IPS DF 4.7 (cell line): Measurements from ENCODE around the gene LCN12.

Experiments used
- DNase-seq: peaks from one replicate; pipeline ENCODE4 v3.0.0-alpha.2; 2013; ENCODE audit warnings: low spot score; ENCODE audit errors: extremely low read depth

Gene LCN12

DNA sequence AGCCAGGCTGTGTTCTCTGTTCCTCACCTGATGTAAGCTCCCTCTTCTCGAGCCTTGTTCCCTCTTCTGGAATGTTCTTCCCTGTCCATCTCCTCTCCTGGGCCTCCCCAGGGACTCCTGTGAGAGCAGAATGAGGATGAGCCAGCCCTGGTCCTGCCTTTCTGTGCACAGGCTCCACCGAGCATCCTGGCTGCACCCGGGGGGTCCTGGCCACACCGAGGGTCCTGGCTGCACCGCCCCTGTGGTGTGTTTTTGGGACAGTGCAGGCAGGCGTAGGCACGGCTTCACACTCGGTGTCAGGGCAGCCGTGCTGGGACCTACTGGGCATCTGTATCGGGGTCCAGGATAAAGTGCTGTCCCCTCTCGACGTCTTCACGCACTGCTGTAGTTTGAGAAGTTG lies 25.3 kb upstream of the LCN12 start:
- DNase-seq: no peak

DNA sequence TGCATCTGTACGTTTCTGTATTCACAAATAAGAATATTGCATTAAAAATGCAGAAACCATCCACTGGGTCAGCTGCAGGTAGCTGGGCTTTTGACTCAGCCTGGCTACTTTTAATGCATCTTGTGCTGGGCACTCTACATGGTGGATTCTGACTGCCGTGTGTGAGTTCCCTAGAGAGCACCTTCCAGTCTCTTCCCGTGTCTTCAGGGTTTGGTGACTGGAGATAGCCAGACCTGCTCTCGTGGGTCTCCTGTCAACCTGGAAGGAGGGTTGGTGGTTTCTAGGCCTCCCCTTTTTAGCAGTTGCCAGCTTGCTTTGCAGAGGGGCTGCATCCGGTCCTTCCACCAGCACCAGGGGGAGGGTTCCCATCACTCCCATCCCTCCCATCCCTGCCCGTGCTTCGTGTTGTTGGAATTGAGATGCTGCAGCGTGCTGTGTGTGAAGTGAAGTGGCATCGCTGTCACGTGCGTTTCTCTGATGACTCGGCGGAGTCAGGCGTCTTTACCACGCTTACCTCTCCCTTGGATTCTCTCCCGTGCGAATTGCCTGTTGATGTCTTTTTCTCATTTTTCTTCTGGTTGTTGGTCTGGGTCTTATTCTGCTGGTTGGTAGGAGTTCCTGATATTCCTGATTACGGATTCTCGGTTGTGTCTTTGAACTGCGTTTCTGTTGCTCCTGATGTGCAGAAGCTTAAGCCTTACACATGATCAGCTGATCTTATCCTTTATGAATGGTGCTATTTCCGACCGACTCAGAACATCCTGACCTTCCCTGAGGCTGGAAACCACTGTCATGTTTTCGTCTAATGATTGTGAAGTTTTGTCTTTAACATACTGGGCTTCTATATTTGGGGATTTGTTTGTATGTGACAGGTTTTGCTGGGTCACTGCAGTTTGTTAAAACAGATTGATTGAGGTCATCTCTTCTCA lies 24.5 kb upstream of the LCN12 start:
- DNase-seq: no peak

DNA sequence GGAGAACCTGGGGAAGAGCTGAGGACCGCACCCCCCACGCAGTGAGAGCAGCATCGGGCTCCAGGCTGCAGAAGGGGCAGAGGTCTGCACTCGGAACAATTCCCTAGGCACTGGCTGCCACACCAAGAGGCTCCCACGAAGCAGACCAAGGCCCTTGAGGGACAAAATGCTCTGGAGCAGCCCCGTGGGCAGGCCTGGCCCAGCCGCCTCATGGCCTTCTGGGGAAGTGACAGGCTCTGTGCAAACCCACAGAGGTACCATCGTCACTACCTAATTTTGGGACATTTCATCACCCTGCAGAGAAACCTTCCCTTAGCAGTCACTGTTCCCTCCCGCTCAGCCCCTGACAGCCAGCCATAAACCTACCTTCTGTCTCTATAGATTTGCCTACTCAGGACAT lies 23.5 kb upstream of the LCN12 start:
- DNase-seq: no peak

DNA sequence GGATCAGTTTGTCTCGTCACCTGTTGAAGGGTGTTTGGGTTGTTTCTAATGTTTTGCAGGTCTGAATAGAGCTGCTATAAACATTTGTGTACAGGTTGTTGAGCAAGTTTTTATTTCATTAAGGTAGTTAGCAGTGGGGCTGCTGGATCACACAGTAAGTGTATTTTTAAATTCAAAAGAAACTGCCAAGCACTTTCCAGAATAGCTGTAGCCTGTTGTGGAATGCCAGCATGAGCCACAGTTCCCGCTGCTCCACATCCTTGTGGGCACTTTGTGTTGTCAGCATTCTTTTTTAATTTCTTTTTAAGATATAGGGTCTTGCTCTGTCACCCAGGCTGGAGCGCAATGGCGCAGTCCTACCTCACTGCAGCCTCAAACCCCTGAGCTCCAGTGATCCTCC lies 22.1 kb upstream of the LCN12 start:
- DNase-seq: no peak

DNA sequence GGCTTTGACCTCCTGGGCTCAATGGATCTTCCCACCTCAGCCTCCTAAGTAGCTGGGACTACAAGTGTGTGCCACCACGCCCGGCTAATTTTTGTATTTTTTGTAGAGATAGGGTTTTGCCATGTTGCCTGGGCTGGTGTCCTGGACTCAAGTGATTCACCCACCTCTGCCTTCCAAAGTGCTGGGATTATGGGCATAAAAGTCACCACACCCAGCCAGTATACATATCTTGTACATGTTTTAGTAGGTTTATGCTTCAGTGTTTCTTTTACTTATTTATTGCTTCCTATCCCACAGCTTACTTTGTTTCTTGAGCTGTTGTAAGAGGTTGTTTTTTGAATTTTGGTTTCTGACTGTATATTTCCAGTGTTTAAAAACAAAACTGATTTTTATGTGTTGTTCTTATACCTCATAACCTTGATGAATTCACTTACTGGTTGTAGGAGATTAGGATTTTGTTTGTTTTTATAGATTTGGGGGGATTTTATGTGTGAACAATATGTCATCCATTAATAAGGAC lies 20.4 kb upstream of the LCN12 start:
- no peak for DNase-seq

DNA sequence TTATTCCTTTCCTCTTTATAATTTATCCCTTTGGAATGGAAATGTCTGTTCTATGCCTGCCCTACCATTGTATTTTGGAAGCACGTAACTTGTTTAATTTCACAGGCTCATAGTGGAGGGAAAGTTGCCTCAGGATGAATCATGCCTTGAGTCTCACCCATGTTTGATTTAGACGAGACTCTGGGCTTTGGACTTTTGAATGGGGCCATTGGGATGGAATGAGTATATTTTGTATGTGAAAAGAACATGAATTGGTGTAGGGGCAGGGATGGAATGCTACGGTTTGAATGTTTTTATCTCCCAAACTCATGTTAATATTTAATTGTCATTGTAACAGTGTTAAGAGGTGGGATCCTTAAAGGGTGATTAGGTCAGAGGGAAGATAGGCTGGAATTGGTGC lies 17.8 kb upstream of the LCN12 start:
- no peak for DNase-seq

DNA sequence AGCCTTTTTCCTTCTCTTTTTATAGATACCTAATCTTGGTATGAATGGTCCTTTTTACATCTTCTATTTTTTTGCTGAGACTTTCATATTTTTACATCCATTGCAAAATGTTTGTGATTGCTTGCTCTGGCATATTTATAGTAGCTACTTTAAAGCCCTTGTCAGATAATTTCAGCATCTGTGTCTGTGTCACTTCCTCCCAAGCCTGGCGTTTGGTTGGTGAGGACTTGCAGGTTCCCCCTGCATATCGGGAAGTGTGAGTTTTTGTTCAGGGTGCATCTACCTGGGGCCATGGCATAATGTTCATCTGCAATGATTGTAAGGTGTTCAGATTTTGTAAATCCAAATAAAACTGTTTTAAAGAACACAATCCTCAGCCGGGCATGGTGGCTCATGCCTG lies 16.4 kb upstream of the LCN12 start:
- no peak for DNase-seq

DNA sequence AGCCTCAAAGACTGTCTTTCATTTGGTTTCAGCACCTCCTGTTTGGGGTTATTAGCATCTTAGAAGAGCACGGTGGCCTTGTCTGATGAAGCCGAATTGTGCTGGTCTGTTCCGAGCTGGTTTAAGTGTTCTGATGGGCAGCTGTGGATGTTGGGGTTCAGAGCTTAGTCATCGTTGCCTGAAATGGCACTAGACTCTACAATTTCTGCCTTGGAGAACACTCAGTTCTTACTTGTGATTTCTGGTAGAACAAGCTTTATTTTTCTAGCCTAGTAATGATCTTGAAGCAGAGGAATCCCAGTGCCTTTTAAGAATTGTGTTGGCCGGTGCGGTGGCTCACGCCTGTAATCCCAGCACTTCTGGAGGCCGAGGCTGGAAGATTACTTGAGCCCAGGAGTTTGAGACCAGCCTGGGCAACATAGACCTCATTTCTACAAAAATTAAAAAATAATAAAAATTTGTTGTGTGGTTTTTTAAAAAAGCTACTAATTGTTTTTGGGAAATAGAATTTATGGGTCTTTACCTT lies 15.4 kb upstream of the LCN12 start:
- no peak for DNase-seq

DNA sequence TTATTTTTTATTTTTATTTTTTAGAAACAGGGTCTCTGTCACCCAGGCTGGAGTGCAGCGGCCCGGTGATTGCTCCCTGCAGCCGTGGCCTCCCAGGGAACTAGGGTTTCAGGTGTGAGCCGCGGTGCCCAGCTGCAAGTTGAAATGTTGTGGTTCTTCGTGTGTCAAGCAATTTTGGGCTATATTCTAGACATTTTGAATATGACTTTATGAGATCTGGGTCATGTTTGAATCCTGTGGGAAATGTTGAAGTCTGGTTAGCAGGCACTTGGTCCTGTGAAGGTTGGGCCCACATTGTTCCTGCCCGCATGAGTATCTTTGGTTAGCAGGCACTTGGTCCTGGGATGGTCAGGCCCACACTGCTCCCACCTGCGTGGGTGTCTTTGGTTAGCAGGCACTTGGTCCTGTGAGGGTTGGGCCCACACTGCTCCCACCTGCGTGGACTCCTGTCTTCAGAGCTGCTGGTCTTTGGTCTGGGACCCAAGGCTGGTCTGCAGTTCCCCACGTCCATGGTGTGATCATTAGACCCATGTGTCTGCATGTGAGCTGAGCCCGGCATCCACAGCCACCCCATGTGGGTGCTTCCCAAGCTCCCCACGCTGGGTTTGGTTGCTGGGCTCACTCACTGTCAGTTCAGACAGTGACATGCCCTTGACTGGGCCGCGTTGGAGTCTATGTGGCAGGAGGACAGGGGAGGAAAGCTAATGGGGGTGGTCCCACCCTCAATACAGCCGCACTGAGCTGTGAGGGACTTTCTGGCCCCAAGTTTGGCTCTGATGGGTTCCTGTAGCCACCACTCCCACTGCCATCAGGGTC lies 14.7 kb upstream of the LCN12 start:
- no peak for DNase-seq

DNA sequence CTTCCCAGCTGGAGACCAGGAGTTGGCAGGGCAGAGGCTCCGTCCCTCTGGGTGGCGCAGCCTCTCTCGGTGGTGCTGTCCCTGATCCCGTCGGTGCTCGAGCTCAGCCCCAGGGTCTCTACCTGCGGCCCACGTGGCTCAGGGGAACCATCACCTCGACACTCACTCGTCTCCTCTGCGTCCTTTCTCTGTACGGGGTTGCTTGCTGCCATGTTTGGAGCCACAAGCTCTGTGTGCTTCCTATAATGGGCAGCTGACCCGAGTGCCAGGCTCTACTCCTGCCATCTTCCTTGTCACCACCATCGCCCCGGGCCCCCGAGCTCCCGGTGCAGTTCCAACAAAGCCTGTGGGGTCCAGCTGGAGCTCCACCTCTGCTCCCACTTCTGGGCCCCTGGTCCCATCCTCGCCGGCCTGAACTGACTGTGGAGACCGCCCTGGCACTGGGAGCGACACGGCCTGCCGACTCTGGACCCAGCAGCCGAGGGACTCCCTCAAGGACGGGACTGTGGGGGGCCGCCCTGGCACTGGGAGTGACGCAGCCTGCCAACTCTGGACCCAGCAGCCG lies 12.6 kb upstream of the LCN12 start:
- no peak for DNase-seq

DNA sequence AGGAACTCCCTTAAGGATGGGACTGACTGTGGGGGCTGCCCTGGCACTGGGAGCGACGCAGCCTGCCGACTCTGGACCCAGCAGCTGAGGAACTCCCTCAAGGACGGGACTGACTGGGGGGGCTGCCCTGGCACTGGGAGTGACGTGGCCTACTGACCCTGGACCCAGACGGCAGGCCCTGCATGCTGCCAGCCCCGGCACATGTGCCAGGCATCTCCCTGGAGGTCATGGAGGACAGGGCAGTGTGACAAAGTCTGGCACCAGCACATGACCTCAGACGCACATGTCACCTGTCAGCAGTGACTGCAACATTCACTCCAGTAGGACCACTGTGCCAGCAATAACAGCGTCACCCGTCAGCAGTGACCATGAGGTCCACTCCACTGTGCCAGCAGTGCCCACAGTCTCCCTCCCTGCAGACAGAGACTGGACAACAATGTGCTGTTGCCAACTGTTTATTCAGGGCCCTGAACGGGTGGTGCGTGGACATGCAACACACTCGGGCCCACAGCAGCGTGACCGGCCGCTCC lies 12.0 kb upstream of the LCN12 start:
- DNase-seq: no peak

DNA sequence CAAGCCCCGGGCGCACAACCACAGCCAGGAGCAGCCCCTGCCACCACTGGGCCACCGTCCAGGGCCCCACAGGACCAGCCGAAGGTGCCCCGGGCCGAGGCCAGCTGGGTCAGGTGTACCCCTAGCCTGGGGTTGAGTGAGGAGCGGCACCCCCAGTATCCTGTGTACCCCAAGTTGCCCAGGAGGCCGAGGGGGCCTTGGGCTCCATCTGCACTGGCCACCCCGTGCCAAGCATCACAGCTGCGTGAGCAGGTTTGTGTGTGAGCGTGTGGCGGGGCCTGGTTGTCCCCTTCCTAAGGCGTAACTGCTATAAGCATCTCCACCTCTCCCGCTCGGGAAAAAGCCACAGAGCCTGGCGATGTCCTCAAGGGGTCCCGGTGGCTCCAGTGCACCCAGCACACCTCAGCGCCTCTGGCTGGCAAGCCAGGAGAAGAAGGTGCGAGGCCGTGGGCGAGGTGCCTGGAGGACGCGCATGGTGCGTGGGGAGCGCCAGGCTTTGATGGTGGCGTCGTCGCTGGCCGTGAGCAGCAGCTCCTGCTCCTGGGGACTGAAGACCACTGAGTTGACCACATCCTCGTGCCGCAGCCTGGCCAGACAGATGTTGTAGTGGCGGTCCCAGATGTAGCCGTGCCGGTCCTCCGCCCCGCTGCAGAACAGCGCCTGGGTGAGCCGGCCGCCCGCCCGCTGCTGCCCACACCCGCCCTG lies 11.4 kb upstream of the LCN12 start:
- no peak for DNase-seq

DNA sequence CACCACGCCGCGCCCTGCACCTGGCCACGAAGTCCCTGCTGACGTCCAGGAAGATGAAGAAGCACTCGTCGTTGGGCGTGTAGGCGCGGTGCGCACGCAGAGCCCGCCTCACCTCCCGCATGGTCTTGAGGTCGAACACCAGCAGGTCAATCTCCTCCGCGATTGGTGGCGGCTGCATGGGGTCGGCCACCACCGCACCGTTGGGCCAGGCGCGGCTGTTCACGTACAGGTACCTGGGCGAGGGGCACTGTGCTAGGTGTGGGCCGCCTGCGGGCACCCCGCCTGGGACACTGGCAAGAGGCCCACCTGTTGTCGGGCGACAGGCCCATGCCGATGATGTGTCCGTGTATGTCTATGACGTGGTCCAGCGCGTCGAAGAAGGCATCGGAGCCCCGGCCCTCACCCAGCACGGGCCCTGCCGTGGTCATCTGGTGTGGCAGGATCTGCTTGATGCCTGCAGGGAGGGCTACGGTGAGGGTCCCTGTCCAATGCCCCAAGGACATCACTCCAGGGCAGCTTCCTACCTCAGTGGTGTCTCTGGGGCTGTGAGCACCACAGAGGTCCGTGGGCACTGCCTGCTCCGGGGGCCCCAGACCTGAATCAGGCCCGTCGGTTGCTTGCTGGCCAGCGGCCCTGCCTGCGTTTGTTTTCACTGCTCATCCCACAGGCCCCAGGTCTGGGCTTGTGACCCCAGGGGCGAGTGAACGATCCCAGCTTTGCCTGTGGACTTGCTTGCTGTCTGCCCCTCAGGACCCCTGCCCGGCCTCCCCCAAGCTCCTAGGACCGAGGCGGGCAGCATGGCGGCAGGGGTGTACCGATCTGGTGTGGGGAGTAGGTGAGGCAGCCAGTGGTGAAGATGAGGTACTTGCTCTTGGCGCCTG lies 10.6 kb upstream of the LCN12 start:
- no peak for DNase-seq

DNA sequence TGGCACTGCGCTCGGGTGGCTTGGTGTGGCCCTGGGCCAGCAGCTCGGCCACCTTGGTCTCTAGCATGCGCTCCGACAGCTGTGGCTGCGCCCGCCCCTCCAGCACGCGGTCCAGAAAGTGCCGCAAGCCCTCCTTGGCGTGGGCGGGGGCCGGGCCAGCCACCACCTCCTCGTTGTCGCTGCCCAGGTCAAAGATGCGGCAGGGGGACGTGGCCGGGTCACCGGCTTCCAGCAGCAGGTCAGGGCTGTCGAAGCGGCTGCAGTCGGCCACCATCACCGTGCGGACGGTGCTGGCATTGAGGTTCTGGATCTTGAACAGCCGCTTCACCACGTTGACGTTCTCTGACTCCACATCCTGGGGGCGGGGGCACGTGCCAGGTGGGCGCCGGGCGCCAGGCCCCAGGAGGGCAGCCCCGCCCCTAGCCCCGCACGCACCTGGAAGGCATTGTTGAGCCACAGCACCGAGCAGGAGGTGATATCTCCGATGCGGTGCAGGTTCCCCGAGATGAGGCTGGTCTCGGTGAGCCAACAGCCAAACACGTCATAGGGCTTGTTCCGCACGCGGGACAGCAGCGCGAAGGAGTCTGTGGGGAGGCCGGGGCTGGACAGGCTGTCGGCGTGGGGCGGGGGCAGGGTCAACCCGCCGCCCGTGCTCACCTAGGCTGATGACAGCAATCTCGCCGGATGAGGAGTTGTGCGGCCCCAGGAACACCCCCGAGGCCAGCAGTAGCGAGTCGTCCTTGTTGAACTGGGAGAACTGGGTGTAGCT lies 9.8 kb upstream of the LCN12 start:
- no peak for DNase-seq

DNA sequence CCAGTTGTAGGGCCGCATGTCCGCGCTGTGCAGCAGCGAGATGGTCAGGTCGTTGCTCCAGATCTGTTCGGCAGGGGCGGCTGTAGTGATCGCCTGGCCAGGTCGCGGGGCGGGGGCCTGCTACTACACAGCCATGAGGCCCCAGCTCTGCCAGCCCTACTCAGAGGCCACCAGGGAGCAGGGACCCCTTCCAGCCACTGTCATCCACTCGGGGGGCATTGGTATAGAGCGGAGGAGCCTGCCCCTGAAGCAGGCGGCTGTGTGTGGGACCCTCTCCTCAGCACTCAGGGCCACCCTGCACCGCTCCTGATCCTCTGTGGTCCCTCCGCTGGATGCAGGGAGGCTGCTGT lies 9.2 kb upstream of the LCN12 start:
- DNase-seq: no peak

DNA sequence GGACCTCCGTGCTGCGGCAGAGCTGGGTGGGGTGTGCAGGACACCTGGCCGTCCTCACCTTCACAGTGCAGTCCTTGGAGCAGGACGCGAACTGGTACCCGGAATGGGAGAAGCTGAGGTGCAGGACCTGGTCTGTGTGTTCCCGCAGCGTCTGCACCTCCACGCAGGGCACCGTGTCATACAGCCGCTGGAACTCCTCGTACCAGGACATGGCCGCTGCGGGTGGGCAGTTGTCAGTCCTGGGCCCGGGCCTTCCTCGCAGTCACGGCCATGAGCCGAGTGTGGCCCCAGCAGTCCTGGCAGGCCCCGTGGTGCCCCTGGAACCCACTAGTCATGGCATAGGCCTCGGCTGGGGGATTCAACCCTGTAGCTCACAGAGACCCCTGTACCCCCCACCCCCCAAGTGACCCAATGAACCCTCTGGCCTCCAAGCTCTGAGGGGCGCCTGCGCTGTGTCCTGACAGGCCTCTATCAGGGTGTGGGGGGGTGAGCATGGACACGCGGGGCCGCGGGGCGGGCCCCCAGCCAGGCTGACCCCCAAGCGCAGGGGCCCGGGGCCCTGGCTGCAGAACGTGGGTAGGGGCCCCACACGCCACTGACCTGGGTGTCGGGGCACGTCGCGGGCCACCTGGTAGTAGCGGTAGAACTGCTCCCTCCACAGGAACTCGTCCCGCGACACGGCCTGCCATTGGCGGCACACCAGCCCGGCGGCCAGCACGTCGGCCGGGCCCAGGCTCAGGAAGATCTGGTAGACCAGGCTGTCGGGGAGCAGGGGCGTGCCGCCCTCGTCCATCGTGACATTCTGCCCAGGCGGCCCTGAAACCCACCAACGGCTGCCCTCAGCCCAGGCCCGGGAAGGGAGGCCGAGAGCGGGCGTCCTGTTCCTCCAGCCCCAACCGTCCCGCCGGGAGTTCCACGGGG lies 8.5 kb upstream of the LCN12 start:
- no peak for DNase-seq

DNA sequence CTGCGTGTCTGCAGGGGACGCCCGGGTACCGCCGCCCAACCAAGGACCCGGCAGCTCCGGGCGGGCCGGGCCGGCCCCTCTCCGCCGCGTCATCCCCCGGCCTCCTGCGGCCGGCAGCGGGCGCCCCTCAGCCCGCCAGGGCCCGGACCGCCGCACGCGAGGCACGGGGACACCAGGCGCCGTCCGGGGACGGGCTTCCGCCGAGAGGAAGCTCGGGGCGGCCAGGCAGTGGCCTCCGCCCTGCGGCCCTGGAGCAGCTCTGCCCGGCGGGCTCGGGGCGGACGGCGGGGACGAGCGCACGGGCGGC lies 7.9 kb upstream of the LCN12 start:
- no peak for DNase-seq
